SU-DHL-6 (cell line): ENCODE measurements around the gene PMVK.

ENCODE experiments used
- H2AFZ ChIP-seq: fragments of 200-600 bp; sonication (generic); 2 replicates; pipeline ENCODE4 v1.6.1; 2014; ENCODE audit warnings: low read depth, mild to moderate bottlenecking, moderate library complexity, mixed read lengths, antibody characterized with exemption, low read length; ENCODE audit not compliant: severe bottlenecking
- H3F3A ChIP-seq: fragments of 200-600 bp; shearing (Covaris generic); 2 replicates; pipeline ENCODE4 v1.6.0; 2016; ENCODE audit warnings: antibody characterized with exemption, mild to moderate bottlenecking; ENCODE audit not compliant: insufficient read depth
- H3K27ac ChIP-seq: fragments of 200-600 bp; sonication (generic); 2 replicates; pipeline ENCODE4 v1.5.1; 2016; ENCODE audit warnings: low read depth, mild to moderate bottlenecking, low read length, moderate library complexity, mixed read lengths
- H3K27me3 ChIP-seq: fragments of 200-600 bp; sonication (generic), shearing (Covaris generic); 2 replicates; pipeline ENCODE4 v1.6.0; 2014; ENCODE audit warnings: mild to moderate bottlenecking, low read length
- H3K36me3 ChIP-seq: fragments of 200-600 bp; sonication (generic); 2 replicates; pipeline ENCODE4 v1.6.1; 2014; ENCODE audit warnings: mild to moderate bottlenecking, low read length, mixed read lengths
- H3K4me2 ChIP-seq: fragments of 300-600, 200-600 bp; shearing (Covaris generic), sonication (generic); 2 replicates; pipeline ENCODE4 v1.6.0; 2014; ENCODE audit warnings: low read length, low read depth, mild to moderate bottlenecking; ENCODE audit not compliant: poor library complexity, severe bottlenecking
- H3K4me3 ChIP-seq: fragments of 200-600 bp; sonication (generic); 2 replicates; pipeline ENCODE4 v1.5.1; 2014; ENCODE audit warnings: antibody characterized with exemption, low read length, mild to moderate bottlenecking, mixed read lengths; ENCODE audit not compliant: insufficient read depth, poor library complexity, severe bottlenecking
- H3K79me2 ChIP-seq: fragments of 200-600 bp; sonication (generic); 2 replicates; pipeline ENCODE4 v1.6.1; 2014; ENCODE audit warnings: mild to moderate bottlenecking, low read length, moderate library complexity; ENCODE audit not compliant: insufficient read depth
- H3K9ac ChIP-seq: fragments of 200-600 bp; sonication (generic); 2 replicates; pipeline ENCODE4 v1.7.0; 2014; ENCODE audit warnings: mild to moderate bottlenecking, low read length
- H3K9me2 ChIP-seq: fragments of 200-600 bp; sonication (generic); replicated peaks from 2 replicates; pipeline ENCODE4 v1.6.1; 2014; ENCODE audit warnings: low read length; ENCODE audit not compliant: insufficient read depth
- H3K9me3 ChIP-seq: fragments of 200-600 bp; sonication (generic); 2 replicates; pipeline ENCODE4 v1.6.1; 2014; ENCODE audit warnings: low read length, mixed read lengths; ENCODE audit not compliant: insufficient read depth
- H4K20me1 ChIP-seq: fragments of 200-600 bp; sonication (generic); 2 replicates; pipeline ENCODE4 v1.6.1; 2014; ENCODE audit warnings: low read depth, mild to moderate bottlenecking, antibody characterized with exemption, low read length, moderate library complexity, mixed read lengths
- EZH2phosphoT487 ChIP-seq: fragments of 200-600 bp; sonication (generic), shearing (Covaris generic); conservative IDR thresholded peaks from 2 replicates; pipeline ENCODE4 v1.6.1; 2018; ENCODE audit warnings: mild to moderate bottlenecking, antibody characterized with exemption, low read length, moderate library complexity, mixed read lengths
- TF ChIP-seq, protein P1 (sequence below): fragments of 200-600 bp; sonication (generic); IDR thresholded peaks from one replicate; pipeline ENCODE4 v1.5.1; 2017; ENCODE audit warnings: antibody characterized with exemption, mild to moderate bottlenecking, low read length, moderate library complexity; ENCODE audit not compliant: insufficient read depth, poor library complexity, severe bottlenecking

Gene PMVK

DNA sequence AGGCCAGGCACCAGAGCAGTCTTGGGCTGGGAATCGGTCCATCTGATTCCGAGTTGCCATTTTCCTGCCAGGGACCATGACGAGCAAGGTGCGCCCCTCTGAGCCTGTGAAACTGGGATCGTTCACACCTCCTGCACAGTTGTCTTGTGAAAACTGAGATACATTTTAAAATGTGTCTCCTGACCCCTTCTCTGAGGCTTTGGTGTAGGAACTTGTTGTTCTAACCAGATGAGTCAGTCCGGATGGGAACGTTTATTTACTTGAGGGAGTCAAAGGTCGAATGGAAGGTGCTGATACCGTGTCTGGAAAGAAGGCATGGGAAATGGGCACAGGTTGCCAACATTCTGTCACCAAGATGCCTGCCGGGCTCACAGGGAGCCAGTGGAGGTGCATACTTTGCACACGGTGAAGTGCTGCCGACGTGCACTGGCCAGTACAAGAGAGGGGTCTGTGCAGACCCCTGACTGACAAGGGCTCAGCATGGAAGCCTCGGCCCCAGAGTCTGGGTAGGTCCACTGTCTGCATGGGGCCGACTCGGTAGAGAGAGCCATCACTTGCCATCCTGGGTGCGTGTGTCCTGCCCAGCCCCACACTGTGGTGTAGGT lies 59.0 kb downstream of the PMVK start:
- Histone ChIP-seq H3F3A (no peaks in the 10 kb centered on the region), H3K9me3 (no peaks in the 10 kb centered on the region), H4K20me1 (no peaks in the 10 kb centered on the region), H3K27me3 (no peaks in the 10 kb centered on the region), H3K27ac (no peak overlapping the region), H3K4me2 (no peak overlapping the region), H3K4me3 (no peak overlapping the region), H3K9me2 (no peaks in the 10 kb centered on the region), H2AFZ (no peak overlapping the region), H3K36me3 (no peaks in the 10 kb centered on the region), H3K9ac (no peak overlapping the region), H3K79me2 (no peaks in the 10 kb centered on the region)
- TF ChIP-seq EZH2phosphoT487 = no peak
- TF ChIP-seq, protein P1, sequence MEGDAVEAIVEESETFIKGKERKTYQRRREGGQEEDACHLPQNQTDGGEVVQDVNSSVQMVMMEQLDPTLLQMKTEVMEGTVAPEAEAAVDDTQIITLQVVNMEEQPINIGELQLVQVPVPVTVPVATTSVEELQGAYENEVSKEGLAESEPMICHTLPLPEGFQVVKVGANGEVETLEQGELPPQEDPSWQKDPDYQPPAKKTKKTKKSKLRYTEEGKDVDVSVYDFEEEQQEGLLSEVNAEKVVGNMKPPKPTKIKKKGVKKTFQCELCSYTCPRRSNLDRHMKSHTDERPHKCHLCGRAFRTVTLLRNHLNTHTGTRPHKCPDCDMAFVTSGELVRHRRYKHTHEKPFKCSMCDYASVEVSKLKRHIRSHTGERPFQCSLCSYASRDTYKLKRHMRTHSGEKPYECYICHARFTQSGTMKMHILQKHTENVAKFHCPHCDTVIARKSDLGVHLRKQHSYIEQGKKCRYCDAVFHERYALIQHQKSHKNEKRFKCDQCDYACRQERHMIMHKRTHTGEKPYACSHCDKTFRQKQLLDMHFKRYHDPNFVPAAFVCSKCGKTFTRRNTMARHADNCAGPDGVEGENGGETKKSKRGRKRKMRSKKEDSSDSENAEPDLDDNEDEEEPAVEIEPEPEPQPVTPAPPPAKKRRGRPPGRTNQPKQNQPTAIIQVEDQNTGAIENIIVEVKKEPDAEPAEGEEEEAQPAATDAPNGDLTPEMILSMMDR = no peak

DNA sequence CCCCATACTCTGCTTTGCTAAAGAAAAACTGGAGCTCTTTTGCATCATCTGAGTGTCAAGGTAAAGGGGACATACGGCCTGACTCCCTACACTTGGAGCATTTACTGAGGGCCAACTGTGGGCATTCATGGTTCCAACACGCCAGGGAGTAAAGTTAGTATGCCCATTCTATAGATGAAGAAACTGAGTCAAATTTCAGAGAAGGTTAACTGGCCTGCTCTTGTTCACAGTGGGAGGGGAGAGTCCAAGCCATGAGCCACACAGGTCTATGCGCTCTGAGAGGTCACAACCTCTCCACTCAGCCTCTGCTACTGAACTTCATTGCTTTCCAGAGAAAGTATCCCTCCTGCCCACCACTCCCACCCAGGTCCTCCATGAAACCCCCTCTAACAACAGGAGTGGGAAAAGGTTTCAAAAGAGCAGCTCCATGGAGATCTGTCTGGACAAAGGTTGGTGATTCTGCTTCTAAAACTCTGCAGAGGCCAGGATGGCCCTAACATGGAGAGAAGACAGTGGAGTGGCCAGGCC lies 59.6 kb downstream of the PMVK start:
- no peaks in the 10 kb centered on the region for H3F3A ChIP-seq
- H3K36me3 ChIP-seq = no peaks in the 10 kb centered on the region
- no peak overlapping the region for H2AFZ ChIP-seq
- no peak for TF ChIP-seq EZH2phosphoT487
- TF ChIP-seq, protein P1 = no peak
- no peaks in the 10 kb centered on the region for H3K27me3 ChIP-seq
- no peaks in the 10 kb centered on the region for H3K9me3 ChIP-seq
- H3K4me3 ChIP-seq = no peak overlapping the region
- no peak overlapping the region for H3K9ac ChIP-seq
- H3K27ac ChIP-seq = no peak overlapping the region
- no peaks in the 10 kb centered on the region for H3K79me2 ChIP-seq
- no peaks in the 10 kb centered on the region for H3K9me2 ChIP-seq
- H4K20me1 ChIP-seq = no peaks in the 10 kb centered on the region
- H3K4me2 ChIP-seq = no peak overlapping the region
